DOHH2 (cell line): Measurements from ENCODE around the gene TEDDM1.
"Not testable (repeated sequence)": the region's sequence is repeated elsewhere in the genome, so short reads cannot be mapped to it uniquely, and the experiment has no call there.

ENCODE experiments used
- H3F3A ChIP-seq: fragments of 200-600 bp; sonication (generic), shearing (Covaris generic); 2 replicates; pipeline ENCODE4 v1.6.0; 2016; ENCODE audit warnings: antibody characterized with exemption, mild to moderate bottlenecking; ENCODE audit not compliant: control insufficient read depth, insufficient read depth
- H3K27ac ChIP-seq: fragments of 200-600 bp; sonication (generic); 2 replicates; pipeline ENCODE4 v1.5.1; 2014; ENCODE audit warnings: low read depth, mild to moderate bottlenecking, low read length, moderate library complexity
- H3K27me3 ChIP-seq: fragments of 200-600 bp; sonication (generic); 2 replicates; pipeline ENCODE4 v1.6.1; 2014; ENCODE audit warnings: mild to moderate bottlenecking, low read length, mixed read lengths; ENCODE audit not compliant: control insufficient read depth
- H3K36me3 ChIP-seq: fragments of 200-600 bp; sonication (generic); 2 replicates; pipeline ENCODE4 v1.6.1; 2014; ENCODE audit warnings: mild to moderate bottlenecking, low read length, moderate library complexity, mixed read lengths; ENCODE audit not compliant: control insufficient read depth
- H3K4me1 ChIP-seq: fragments of 200-600 bp; sonication (generic); 2 replicates; pipeline ENCODE4 v1.6.1; 2014; ENCODE audit warnings: mild to moderate bottlenecking, low read length, mixed read lengths; ENCODE audit not compliant: control insufficient read depth
- H3K4me2 ChIP-seq: fragments of 200-600 bp; sonication (generic); 2 replicates; pipeline ENCODE4 v1.6.0; 2014; ENCODE audit warnings: mild to moderate bottlenecking, low read length, moderate library complexity
- H3K4me3 ChIP-seq: fragments of 200-600 bp; sonication (generic); 2 replicates; pipeline ENCODE4 v1.5.1; 2014; ENCODE audit warnings: mild to moderate bottlenecking, low read length, mixed read lengths
- H3K79me2 ChIP-seq: fragments of 200-600 bp; sonication (generic); 2 replicates; pipeline ENCODE4 v1.6.1; 2014; ENCODE audit warnings: mild to moderate bottlenecking, low read length, mixed read lengths; ENCODE audit not compliant: control insufficient read depth
- H3K9me2 ChIP-seq: fragments of 200-600 bp; sonication (generic); replicated peaks from 2 replicates; pipeline ENCODE4 v1.6.1; 2014; ENCODE audit warnings: mild to moderate bottlenecking, low read length, mixed read lengths; ENCODE audit not compliant: control insufficient read depth
- H3K9me3 ChIP-seq: fragments of 200-600 bp; sonication (generic); 2 replicates; pipeline ENCODE4 v1.6.1; 2014; ENCODE audit warnings: antibody characterized with exemption, low read length, mixed read lengths; ENCODE audit not compliant: control insufficient read depth, insufficient read depth
- H4K20me1 ChIP-seq: fragments of 200-600 bp; sonication (generic); 2 replicates; pipeline ENCODE4 v1.6.0; 2014; ENCODE audit warnings: low read depth, mild to moderate bottlenecking, antibody characterized with exemption, low read length, moderate library complexity; ENCODE audit not compliant: control insufficient read depth, insufficient read depth
- EZH2phosphoT487 ChIP-seq: fragments of 200-600 bp; sonication (generic); IDR thresholded peaks from 2 replicates; pipeline ENCODE4 v1.6.1; 2017; ENCODE audit warnings: borderline replicate concordance, mild to moderate bottlenecking, antibody characterized with exemption, low read length, moderate library complexity, mixed read lengths
- TF ChIP-seq, protein P1 (sequence below): fragments of 200-600 bp; sonication (generic); IDR thresholded peaks from one replicate; pipeline ENCODE4 v1.5.1; 2014; ENCODE audit warnings: antibody characterized with exemption, mild to moderate bottlenecking, low read depth, low read length; ENCODE audit not compliant: poor library complexity, severe bottlenecking

Gene TEDDM1

DNA sequence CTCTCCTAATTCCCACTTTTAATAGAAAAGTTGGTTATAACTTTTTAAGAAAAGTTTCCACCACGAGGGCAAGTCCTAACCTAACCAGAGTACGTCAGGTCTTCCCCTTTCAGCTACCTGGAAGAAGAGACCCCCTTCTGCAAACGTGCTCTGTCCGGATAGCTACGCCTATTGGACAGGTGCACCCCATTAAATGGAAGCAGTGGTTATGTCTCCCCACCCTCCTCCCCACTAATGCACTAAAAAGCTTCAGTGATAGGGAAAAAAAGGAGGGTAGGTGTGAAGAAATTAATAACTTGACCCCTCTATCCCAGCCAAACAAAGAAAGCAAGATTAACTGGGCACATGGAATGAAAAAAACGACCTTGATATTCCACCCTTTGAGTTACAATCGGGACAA lies 16.5 kb downstream of the TEDDM1 start:
- no peaks in the 10 kb centered on the region for H3K9me2 ChIP-seq
- H3K4me1 ChIP-seq, result no peaks in the 10 kb centered on the region
- H3K4me2 ChIP-seq, result no peak overlapping the region
- no peak overlapping the region for H3K4me3 ChIP-seq
- H4K20me1 ChIP-seq, result no peaks in the 10 kb centered on the region
- H3K27ac ChIP-seq, result no peak overlapping the region
- no peak for TF ChIP-seq EZH2phosphoT487
- TF ChIP-seq, protein P1, sequence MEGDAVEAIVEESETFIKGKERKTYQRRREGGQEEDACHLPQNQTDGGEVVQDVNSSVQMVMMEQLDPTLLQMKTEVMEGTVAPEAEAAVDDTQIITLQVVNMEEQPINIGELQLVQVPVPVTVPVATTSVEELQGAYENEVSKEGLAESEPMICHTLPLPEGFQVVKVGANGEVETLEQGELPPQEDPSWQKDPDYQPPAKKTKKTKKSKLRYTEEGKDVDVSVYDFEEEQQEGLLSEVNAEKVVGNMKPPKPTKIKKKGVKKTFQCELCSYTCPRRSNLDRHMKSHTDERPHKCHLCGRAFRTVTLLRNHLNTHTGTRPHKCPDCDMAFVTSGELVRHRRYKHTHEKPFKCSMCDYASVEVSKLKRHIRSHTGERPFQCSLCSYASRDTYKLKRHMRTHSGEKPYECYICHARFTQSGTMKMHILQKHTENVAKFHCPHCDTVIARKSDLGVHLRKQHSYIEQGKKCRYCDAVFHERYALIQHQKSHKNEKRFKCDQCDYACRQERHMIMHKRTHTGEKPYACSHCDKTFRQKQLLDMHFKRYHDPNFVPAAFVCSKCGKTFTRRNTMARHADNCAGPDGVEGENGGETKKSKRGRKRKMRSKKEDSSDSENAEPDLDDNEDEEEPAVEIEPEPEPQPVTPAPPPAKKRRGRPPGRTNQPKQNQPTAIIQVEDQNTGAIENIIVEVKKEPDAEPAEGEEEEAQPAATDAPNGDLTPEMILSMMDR, result no peak
- H3K79me2 ChIP-seq, result no peaks in the 10 kb centered on the region
- H3K36me3 ChIP-seq, result no peaks in the 10 kb centered on the region
- peaks cover 9% of the 10 kb centered on the region for H3K27me3 ChIP-seq
- no peaks in the 10 kb centered on the region for H3F3A ChIP-seq
- H3K9me3 ChIP-seq, result no peaks in the 10 kb centered on the region

DNA sequence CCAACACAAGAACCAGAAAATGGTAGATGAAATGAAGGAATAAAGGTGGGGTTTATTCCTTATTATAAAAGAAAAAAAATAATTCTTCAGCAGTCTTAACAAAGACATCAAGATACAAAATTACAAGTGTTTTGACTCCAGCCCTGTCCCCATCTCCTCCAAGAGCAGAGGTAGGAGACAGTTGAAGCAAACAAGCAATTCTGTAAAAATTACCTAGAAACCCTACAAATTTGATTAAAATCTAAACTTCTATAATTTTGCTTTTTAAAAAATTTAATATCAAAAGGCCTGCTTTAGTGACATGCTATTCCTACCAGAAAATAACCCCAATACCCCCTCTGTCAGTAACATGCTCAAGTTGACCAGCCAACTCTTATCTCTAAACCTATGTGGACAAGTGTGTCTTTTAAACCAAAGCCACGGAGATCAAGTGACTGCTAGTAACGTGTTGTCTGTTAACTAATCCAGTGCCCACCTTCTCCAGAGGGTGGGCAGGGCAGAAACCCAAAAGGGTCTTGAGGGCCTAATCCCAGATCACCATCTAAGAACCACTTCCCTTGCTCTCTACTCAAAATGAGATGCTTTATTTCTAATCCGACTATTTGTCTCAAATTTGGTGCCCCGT lies 17.3 kb downstream of the TEDDM1 start:
- no peak for TF ChIP-seq EZH2phosphoT487
- H3K36me3 ChIP-seq, result no peaks in the 10 kb centered on the region
- H3K4me2 ChIP-seq, result no peak overlapping the region
- peaks cover 3% of the 10 kb centered on the region; the same call in 1 of the 2 replicates for H3K27me3 ChIP-seq
- H3F3A ChIP-seq, result no peaks in the 10 kb centered on the region
- no peak overlapping the region for H3K27ac ChIP-seq
- H3K9me2 ChIP-seq, result no peaks in the 10 kb centered on the region
- no peaks in the 10 kb centered on the region for H3K9me3 ChIP-seq
- H3K4me1 ChIP-seq, result no peaks in the 10 kb centered on the region
- no peaks in the 10 kb centered on the region for H3K79me2 ChIP-seq
- no peaks in the 10 kb centered on the region for H4K20me1 ChIP-seq
- H3K4me3 ChIP-seq, result no peak overlapping the region

DNA sequence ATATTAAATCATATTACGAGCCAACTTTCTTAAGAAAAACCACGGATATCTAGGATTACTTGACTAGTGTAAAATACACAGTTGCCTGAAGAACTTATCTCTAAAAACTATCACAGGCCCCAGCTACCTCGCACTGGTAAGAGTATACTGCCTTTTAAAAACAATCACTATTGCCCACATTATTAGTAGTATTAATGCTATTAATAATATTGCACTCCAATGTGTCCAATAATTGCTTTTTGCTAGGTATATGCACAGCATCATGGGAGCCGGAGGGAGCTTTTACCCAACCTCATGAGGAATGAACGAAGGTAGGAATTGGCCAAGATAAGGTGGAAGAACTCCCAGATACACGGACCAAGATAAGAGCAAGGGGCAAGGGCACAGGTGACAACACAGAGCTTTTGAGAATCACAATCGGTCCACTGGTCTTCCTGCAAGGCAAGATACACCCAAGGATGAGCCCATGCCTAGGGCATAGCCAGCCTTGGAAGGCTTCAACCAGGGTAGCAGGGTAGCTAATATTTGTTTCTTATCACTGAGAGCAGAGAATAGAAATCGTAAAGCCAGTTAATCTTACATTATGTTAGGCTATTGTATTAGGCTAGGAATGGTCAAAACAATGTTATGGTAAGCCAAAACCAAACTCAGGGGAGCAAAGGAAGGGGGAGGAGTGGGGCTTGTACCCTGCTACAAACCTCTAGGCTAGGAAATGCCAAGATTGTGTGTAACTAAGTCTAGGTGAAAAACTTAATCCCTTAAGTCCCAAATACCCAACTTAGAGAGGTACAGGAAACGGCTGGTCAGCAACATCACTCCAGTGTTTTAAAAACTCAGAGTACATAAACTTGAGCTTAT lies 18.3 kb downstream of the TEDDM1 start:
- H4K20me1 ChIP-seq, result no peaks in the 10 kb centered on the region
- H3K79me2 ChIP-seq, result no peaks in the 10 kb centered on the region
- no peaks in the 10 kb centered on the region for H3K4me1 ChIP-seq
- peaks cover 3% of the 10 kb centered on the region; the same call in 1 of the 2 replicates for H3K27me3 ChIP-seq
- H3K27ac ChIP-seq, result no peak overlapping the region
- H3F3A ChIP-seq, result no peaks in the 10 kb centered on the region
- no peaks in the 10 kb centered on the region for H3K9me2 ChIP-seq
- H3K36me3 ChIP-seq, result no peaks in the 10 kb centered on the region
- no peaks in the 10 kb centered on the region for H3K9me3 ChIP-seq
- TF ChIP-seq, protein P1, result no peak
- TF ChIP-seq EZH2phosphoT487, result no peak
- H3K4me3 ChIP-seq, result no peak overlapping the region
- no peak overlapping the region for H3K4me2 ChIP-seq

DNA sequence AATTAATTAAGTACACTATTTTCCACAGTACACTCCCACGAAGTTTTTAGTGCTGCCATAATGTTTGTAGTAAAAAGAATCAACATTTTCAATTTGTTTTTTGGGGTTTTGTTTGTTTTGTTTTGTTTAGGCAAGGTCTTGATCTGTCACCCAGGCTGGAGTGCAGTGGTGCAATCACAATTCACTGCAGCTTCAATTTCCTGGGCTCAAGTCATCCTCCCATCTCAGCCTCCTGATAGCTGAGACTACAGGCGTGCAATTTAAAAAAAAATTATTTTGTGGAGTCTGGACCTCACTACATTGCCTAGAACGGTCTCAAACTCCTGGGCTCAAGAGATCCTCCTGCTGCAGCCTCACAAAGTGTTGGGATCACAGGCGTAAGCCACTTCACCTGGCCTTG lies 20.3 kb downstream of the TEDDM1 start:
- Histone ChIP-seq H3K9me2 (no peaks in the 10 kb centered on the region), H3K9me3 (no peaks in the 10 kb centered on the region), H3K79me2 (no peaks in the 10 kb centered on the region), H3K27ac (no peak overlapping the region), H3F3A (no peaks in the 10 kb centered on the region), H3K4me3 (no peak overlapping the region), H3K4me2 (no peak overlapping the region), H3K36me3 (no peaks in the 10 kb centered on the region), H3K4me1 (no peaks in the 10 kb centered on the region), H3K27me3 (no peaks in the 10 kb centered on the region; the same call in 1 of the 2 replicates), H4K20me1 (no peaks in the 10 kb centered on the region)
- TF ChIP-seq, protein P1, result no peak
- TF ChIP-seq EZH2phosphoT487, result no peak

DNA sequence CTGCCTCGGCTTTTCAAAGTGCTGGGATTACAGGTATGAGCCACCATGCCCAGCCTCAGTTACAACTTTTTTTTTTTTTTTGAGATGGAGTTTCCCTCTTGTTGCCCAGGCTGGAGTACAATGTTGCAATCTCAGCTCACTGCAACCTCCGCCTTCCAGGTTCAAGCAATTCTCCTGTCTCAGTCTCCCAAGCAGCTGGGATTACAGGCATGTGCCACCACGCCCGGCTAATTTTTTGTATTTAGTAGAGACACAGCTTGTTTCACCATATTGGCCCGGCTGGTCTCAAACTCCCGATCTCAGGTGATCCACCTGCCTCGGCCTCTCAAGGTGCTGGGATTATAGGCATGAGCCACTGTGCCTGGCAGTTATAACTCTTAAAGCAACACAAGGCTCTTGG lies 20.7 kb downstream of the TEDDM1 start:
- not testable (repeated sequence) for H3K27me3 ChIP-seq, H3K9me2 ChIP-seq, H4K20me1 ChIP-seq, H3F3A ChIP-seq, H3K4me1 ChIP-seq, H3K4me3 ChIP-seq, H3K9me3 ChIP-seq, H3K36me3 ChIP-seq, H3K79me2 ChIP-seq, H3K4me2 ChIP-seq, H3K27ac ChIP-seq
